ENCODE results near the gene POLR1G.
"Not testable (repeated sequence)": the region's sequence is repeated elsewhere in the genome, so short reads cannot be mapped to it uniquely, and the experiment has no call there.

Gene POLR1G

GRCh38 chr19:45403272-45403671, 3.2 kb upstream of the POLR1G start:
- ChIA-PET CTCF (interaction anchor here (0.6 to 4.8 kb wide), 26 partner anchors 9 to 82 kb away, joined by 3 to 65 read pairs (median 6); partner anchors contain the start of genes ERCC1 and ERCC2), POLR2A (interaction anchor here (0.9 kb wide), 1 partner anchor 75 kb away, joined by 3 read pairs; no protein-coding TSS in a partner anchor)
- H3K4me3 ChIP-seq (ENCODE audit: low read depth, low read length), result peak overlapping the region; percentile 88
- TF ChIP-seq, protein P1, sequence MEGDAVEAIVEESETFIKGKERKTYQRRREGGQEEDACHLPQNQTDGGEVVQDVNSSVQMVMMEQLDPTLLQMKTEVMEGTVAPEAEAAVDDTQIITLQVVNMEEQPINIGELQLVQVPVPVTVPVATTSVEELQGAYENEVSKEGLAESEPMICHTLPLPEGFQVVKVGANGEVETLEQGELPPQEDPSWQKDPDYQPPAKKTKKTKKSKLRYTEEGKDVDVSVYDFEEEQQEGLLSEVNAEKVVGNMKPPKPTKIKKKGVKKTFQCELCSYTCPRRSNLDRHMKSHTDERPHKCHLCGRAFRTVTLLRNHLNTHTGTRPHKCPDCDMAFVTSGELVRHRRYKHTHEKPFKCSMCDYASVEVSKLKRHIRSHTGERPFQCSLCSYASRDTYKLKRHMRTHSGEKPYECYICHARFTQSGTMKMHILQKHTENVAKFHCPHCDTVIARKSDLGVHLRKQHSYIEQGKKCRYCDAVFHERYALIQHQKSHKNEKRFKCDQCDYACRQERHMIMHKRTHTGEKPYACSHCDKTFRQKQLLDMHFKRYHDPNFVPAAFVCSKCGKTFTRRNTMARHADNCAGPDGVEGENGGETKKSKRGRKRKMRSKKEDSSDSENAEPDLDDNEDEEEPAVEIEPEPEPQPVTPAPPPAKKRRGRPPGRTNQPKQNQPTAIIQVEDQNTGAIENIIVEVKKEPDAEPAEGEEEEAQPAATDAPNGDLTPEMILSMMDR (IDR thresholded peaks at IDR 0.05; ENCODE audit: insufficient read depth, low read length, missing control alignments), result no peak
- no peak for DNase-seq (ENCODE audit: low read depth, low spot score)

DNA sequence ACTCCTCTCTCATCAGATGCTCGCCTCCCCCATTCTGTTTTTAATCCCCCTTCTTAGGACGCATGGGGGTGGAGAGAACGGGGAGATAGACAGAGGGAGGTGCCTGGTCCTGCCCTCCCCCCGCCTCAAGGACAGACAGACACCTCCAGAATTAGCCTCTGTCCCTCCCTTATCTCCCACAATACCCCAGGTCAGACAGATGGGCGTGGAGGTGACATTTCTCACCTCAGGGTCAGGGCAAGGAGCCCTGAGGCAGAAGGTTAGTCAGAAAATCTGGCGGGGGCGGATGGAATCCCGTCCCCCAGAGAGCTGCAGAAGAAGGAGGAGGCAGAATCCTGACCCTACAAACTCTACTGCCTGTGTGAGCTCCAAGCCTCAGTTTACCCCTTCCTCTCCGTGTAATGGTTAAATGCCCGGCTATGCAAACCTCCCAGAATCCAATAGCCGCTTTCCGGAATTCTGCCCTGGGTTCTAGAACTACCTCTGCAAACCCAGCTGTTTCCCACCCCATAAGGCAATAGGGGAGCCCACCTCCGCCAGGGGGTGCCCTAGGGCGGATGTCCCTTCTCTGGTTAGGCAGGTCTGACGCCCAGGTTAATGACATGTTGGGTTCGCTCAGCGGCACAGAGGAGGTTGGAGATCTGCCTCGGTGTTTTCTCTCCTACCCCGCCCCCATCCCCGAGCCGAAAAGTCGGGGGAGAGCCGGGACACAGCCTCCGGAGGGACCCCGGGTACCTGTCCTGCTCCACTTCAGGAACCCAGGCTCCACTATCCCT, 2.5 kb upstream of the POLR1G start:
- peak overlapping the region; percentile 88 for H3K4me3 ChIP-seq (ENCODE audit: low read depth, low read length)
- CTCF ChIA-PET, result interaction anchor here (0.7 to 4.8 kb wide), 20 partner anchors 10 to 104 kb away, joined by 3 to 65 read pairs (median 6); partner anchors contain the start of genes ERCC1 and ERCC2
- DNase-seq (ENCODE audit: low read depth, low spot score), result no peak
- TF ChIP-seq, protein P1 (IDR thresholded peaks at IDR 0.05; ENCODE audit: insufficient read depth, low read length, missing control alignments), result peak; percentile 72
- POLR2A ChIA-PET, result interaction anchor here (1.5 kb wide), 1 partner anchor 26 kb away, joined by 5 read pairs; no protein-coding TSS in a partner anchor

GRCh38 chr19:45404557-45405434, 1.6 kb upstream of the POLR1G start, which contains the start of gene PPP1R13L:
Gene PPP1R13L, minus strand, starts transcription at chr19:45405069. Its CDS starts 6,751 bp downstream, at chr19:45398318.
- ChIA-PET POLR2A (interaction anchor here (1.5 kb wide), 1 partner anchor 27 kb away, joined by 5 read pairs; no protein-coding TSS in a partner anchor), CTCF (interaction anchor here (0.7 to 4.8 kb wide), 15 partner anchors 9 to 103 kb away, joined by 3 to 65 read pairs (median 6); partner anchors contain the start of gene ERCC1)
- no peak for DNase-seq (ENCODE audit: low read depth, low spot score)
- peak within 1 kb of the TSS; percentile 88 for H3K4me3 ChIP-seq (ENCODE audit: low read depth, low read length)
- TF ChIP-seq, protein P1 (IDR thresholded peaks at IDR 0.05; ENCODE audit: insufficient read depth, low read length, missing control alignments), result no peak

GRCh38 chr19:45405435-45406225, 814 bp upstream of the POLR1G start:
- POLR2A ChIA-PET, result no interaction called here
- peak overlapping the region; percentile 88 for H3K4me3 ChIP-seq (ENCODE audit: low read depth, low read length)
- TF ChIP-seq, protein P1 (IDR thresholded peaks at IDR 0.05; ENCODE audit: insufficient read depth, low read length, missing control alignments), result no peak
- CTCF ChIA-PET, result interaction anchor here (1.0 to 4.8 kb wide), 8 partner anchors 8 to 80 kb away, joined by 3 to 65 read pairs (median 6); no protein-coding TSS in a partner anchor
- no peak for DNase-seq (ENCODE audit: low read depth, low spot score)

- ChIA-PET CTCF (interaction anchor here (0.9 to 1.3 kb wide), 3 partner anchors 9 to 78 kb away, joined by 4 to 6 read pairs (median 4); no protein-coding TSS in a partner anchor), POLR2A (no interaction called here)
- peak overlapping the region; percentile 88 for H3K4me3 ChIP-seq (ENCODE audit: low read depth, low read length)
- no peak for DNase-seq (ENCODE audit: low read depth, low spot score)
- TF ChIP-seq, protein P1 (IDR thresholded peaks at IDR 0.05; ENCODE audit: insufficient read depth, low read length, missing control alignments), result no peak
Measured at GRCh38 chr19:45407091-45407375, 589 bp downstream of the POLR1G start.

- CTCF ChIA-PET, result interaction anchor here (0.9 to 1.3 kb wide), 4 partner anchors 9 to 77 kb away, joined by 3 to 6 read pairs (median 4); no protein-coding TSS in a partner anchor
- POLR2A ChIA-PET, result interaction anchor here (0.5 to 1.0 kb wide), 2 partner anchors 8 to 77 kb away, joined by 3 read pairs; no protein-coding TSS in a partner anchor
- DNase-seq (ENCODE audit: low read depth, low spot score), result not testable (repeated sequence)
- peak overlapping the region; percentile 88; the same call in 1 of the 2 replicates for H3K4me3 ChIP-seq (ENCODE audit: low read depth, low read length)
Measured at GRCh38 chr19:45407585-45407984, 1.1 kb downstream of the POLR1G start.

Data from AG04449 (cell line).